GM12892 (cell line): ENCODE results near the gene LGR4.

ENCODE experiments used
- POLR2A ChIP-seq: IDR thresholded peaks from 2 replicates; pipeline ENCODE4 v1.6.1; 2011; ENCODE audit warnings: low read depth, low read length, control low read depth
- POLR2AphosphoS5 ChIP-seq: IDR thresholded peaks from 2 replicates; pipeline ENCODE4 v1.6.1; 2011; ENCODE audit warnings: low read depth, low read length, control low read depth
- TAF1 ChIP-seq: IDR thresholded peaks from 2 replicates; pipeline ENCODE4 v1.6.1; 2011; ENCODE audit warnings: low read depth, mild to moderate bottlenecking, control low read depth, low read length, borderline replicate concordance

- TF ChIP-seq POLR2A: no peak
- TF ChIP-seq POLR2AphosphoS5: no peak
- no peak for TF ChIP-seq TAF1
Measured at GRCh38 chr11:27512238-27512637, 39.6 kb upstream of the LGR4 start.
